A549 (cell line): Measurements from ENCODE around the gene FGF3.

Experiments
- CBX8 ChIP-seq: fragments of 200-600 bp; sonication (generic); IDR thresholded peaks from 2 replicates; pipeline ENCODE4 v1.6.1; 2016
- HDAC2 ChIP-seq: fragments of 200-600 bp; sonication (generic); IDR thresholded peaks from 2 replicates; pipeline ENCODE4 v1.6.1; 2016
- JUN ChIP-seq, 2 experiments: fragments of >200 bp; sonication (Bioruptor Twin); formaldehyde crosslinking; IDR thresholded peaks; 2 replicates in 1 of 2; 3 replicates in 1 of 2; pipeline ENCODE4 v1.6.1; 2016 to 2017
- MAX ChIP-seq: IDR thresholded peaks from 2 replicates; pipeline ENCODE4 v1.6.1; 2012
- POLR2AphosphoS2 ChIP-seq: conservative IDR thresholded peaks from 2 replicates; pipeline ENCODE4 v1.6.1; 2012; ENCODE audit warnings: low read length, improper control_type of control experiment, inconsistent platforms
- TF ChIP-seq, protein P1 (sequence below): fragments of >200 bp; sonication (Bioruptor Twin); formaldehyde crosslinking; IDR thresholded peaks from 3 replicates; pipeline ENCODE4 v1.5.1; 2016

DNA sequence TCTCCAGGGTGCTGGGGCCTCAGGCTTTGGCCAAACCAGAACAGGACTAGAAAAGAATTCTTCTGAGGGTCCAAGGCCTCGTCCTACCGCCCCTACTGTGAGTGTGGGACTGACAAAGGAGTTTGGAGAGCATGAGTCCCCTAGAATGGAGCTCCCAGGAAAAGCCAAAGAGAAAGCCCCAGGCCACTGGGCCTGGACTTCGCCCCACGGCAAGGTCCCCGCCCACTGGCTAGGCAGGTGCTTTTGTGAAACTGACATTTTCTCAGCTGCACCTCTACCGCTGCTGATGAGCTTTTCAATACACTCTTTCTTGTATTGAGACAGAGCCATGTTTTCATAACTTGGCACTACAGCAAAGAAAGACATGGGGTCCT lies 9.7 kb upstream of the FGF3 start:
- TF ChIP-seq JUN (IDR thresholded peaks at IDR 0.05) = no peak
- no peak for TF ChIP-seq POLR2AphosphoS2
- no peak for TF ChIP-seq MAX
- TF ChIP-seq, protein P1, sequence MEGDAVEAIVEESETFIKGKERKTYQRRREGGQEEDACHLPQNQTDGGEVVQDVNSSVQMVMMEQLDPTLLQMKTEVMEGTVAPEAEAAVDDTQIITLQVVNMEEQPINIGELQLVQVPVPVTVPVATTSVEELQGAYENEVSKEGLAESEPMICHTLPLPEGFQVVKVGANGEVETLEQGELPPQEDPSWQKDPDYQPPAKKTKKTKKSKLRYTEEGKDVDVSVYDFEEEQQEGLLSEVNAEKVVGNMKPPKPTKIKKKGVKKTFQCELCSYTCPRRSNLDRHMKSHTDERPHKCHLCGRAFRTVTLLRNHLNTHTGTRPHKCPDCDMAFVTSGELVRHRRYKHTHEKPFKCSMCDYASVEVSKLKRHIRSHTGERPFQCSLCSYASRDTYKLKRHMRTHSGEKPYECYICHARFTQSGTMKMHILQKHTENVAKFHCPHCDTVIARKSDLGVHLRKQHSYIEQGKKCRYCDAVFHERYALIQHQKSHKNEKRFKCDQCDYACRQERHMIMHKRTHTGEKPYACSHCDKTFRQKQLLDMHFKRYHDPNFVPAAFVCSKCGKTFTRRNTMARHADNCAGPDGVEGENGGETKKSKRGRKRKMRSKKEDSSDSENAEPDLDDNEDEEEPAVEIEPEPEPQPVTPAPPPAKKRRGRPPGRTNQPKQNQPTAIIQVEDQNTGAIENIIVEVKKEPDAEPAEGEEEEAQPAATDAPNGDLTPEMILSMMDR = no peak
- no peak for TF ChIP-seq CBX8
- no peak for TF ChIP-seq HDAC2
